ENCODE data around the gene NRAP.

Gene NRAP

GRCh38 chr10:113692271-113692670, 28.4 kb upstream of the NRAP start:
- TF ChIP-seq YY1 (IDR thresholded peaks at IDR 0.05; ENCODE audit: low read depth) (no peak), CEBPB (IDR thresholded peaks at IDR 0.05) (no peak), RAD21 (IDR thresholded peaks at IDR 0.05; ENCODE audit: low read depth) (no peak), CREB1 (IDR thresholded peaks at IDR 0.05; ENCODE audit: low read depth) (no peak), EP300 (IDR thresholded peaks at IDR 0.05; ENCODE audit: borderline replicate concordance) (no peak)

- TF ChIP-seq TAF1 (IDR thresholded peaks at IDR 0.05; ENCODE audit: low read depth): no peak
- TF ChIP-seq REST (IDR thresholded peaks at IDR 0.05; ENCODE audit: low read depth): no peak
- no peak for TF ChIP-seq TEAD4 (IDR thresholded peaks at IDR 0.05)
- TF ChIP-seq USF1 (IDR thresholded peaks at IDR 0.05): no peak
- TF ChIP-seq CEBPB (IDR thresholded peaks at IDR 0.05): no peak
- no peak for TF ChIP-seq MAX (IDR thresholded peaks at IDR 0.05)
- TF ChIP-seq ZBTB7A (IDR thresholded peaks at IDR 0.05; ENCODE audit: low read depth): no peak
- TF ChIP-seq TCF12 (IDR thresholded peaks at IDR 0.05; ENCODE audit: low read depth): no peak
- no peak for TF ChIP-seq YY1 (IDR thresholded peaks at IDR 0.05; ENCODE audit: low read depth)
- TF ChIP-seq NFIC (IDR thresholded peaks at IDR 0.05): no peak
- no peak for TF ChIP-seq CREB1 (IDR thresholded peaks at IDR 0.05; ENCODE audit: low read depth)
- no peak for TF ChIP-seq EGR1 (IDR thresholded peaks at IDR 0.05)
- TF ChIP-seq FOXM1 (IDR thresholded peaks at IDR 0.05; ENCODE audit: borderline replicate concordance, low read depth): no peak
- no peak for TF ChIP-seq RAD21 (IDR thresholded peaks at IDR 0.05; ENCODE audit: low read depth)
Measured at GRCh38 chr10:113691381-113691780, 27.5 kb upstream of the NRAP start.

GRCh38 chr10:113690749-113691148, 26.9 kb upstream of the NRAP start:
- TF ChIP-seq CREB1 (IDR thresholded peaks at IDR 0.05; ENCODE audit: low read depth): no peak
- no peak for TF ChIP-seq CEBPB (IDR thresholded peaks at IDR 0.05)
- TF ChIP-seq USF1 (IDR thresholded peaks at IDR 0.05): no peak
- no peak for TF ChIP-seq TCF12 (IDR thresholded peaks at IDR 0.05; ENCODE audit: low read depth)
- no peak for TF ChIP-seq FOXM1 (IDR thresholded peaks at IDR 0.05; ENCODE audit: borderline replicate concordance, low read depth)
- no peak for TF ChIP-seq NFIC (IDR thresholded peaks at IDR 0.05)
- no peak for TF ChIP-seq ZBTB7A (IDR thresholded peaks at IDR 0.05; ENCODE audit: low read depth)
- TF ChIP-seq REST (IDR thresholded peaks at IDR 0.05; ENCODE audit: low read depth): no peak
- no peak for TF ChIP-seq MAX (IDR thresholded peaks at IDR 0.05)
- TF ChIP-seq EP300 (IDR thresholded peaks at IDR 0.05; ENCODE audit: borderline replicate concordance): no peak
- TF ChIP-seq YY1 (IDR thresholded peaks at IDR 0.05; ENCODE audit: low read depth): no peak
- no peak for TF ChIP-seq RAD21 (IDR thresholded peaks at IDR 0.05; ENCODE audit: low read depth)
- no peak for TF ChIP-seq TAF1 (IDR thresholded peaks at IDR 0.05; ENCODE audit: low read depth)

- no peak for TF ChIP-seq TAF1 (IDR thresholded peaks at IDR 0.05; ENCODE audit: low read depth)
- TF ChIP-seq TCF12 (IDR thresholded peaks at IDR 0.05; ENCODE audit: low read depth): no peak
- TF ChIP-seq RAD21 (IDR thresholded peaks at IDR 0.05; ENCODE audit: low read depth): no peak
Measured at GRCh38 chr10:113689574-113689973, 25.7 kb upstream of the NRAP start.

- TF ChIP-seq MAX (IDR thresholded peaks at IDR 0.05): no peak
- no peak for TF ChIP-seq FOXM1 (IDR thresholded peaks at IDR 0.05; ENCODE audit: borderline replicate concordance, low read depth)
- no peak for TF ChIP-seq EGR1 (IDR thresholded peaks at IDR 0.05)
- no peak for TF ChIP-seq REST (IDR thresholded peaks at IDR 0.05; ENCODE audit: low read depth)
- no peak for TF ChIP-seq ZBTB7A (IDR thresholded peaks at IDR 0.05; ENCODE audit: low read depth)
- TF ChIP-seq TEAD4 (IDR thresholded peaks at IDR 0.05): no peak
- no peak for TF ChIP-seq CREB1 (IDR thresholded peaks at IDR 0.05; ENCODE audit: low read depth)
- TF ChIP-seq RAD21 (IDR thresholded peaks at IDR 0.05; ENCODE audit: low read depth): no peak
- TF ChIP-seq USF1 (IDR thresholded peaks at IDR 0.05): no peak
- no peak for TF ChIP-seq TCF12 (IDR thresholded peaks at IDR 0.05; ENCODE audit: low read depth)
- no peak for TF ChIP-seq EP300 (IDR thresholded peaks at IDR 0.05; ENCODE audit: borderline replicate concordance)
- TF ChIP-seq TAF1 (IDR thresholded peaks at IDR 0.05; ENCODE audit: low read depth): no peak
- TF ChIP-seq YY1 (IDR thresholded peaks at IDR 0.05; ENCODE audit: low read depth): no peak
- TF ChIP-seq NFIC (IDR thresholded peaks at IDR 0.05): no peak
- no peak for TF ChIP-seq CEBPB (IDR thresholded peaks at IDR 0.05)
Measured at GRCh38 chr10:113689057-113689456, 25.2 kb upstream of the NRAP start.

Measured in Ishikawa (cell line).